Measurements from ENCODE around the gene TACC2. TPM values are rescaled to one million over a fixed set of nuclear protein-coding genes. Genes with fewer than 3 reads are reported as not detected.
A peak's percentile ranks its signal among the peaks of the same experiment; 100 is the strongest.

The TACC2 gene
- total RNA-seq, 1 donor from 2014 or later: 10.7 TPM

DNA sequence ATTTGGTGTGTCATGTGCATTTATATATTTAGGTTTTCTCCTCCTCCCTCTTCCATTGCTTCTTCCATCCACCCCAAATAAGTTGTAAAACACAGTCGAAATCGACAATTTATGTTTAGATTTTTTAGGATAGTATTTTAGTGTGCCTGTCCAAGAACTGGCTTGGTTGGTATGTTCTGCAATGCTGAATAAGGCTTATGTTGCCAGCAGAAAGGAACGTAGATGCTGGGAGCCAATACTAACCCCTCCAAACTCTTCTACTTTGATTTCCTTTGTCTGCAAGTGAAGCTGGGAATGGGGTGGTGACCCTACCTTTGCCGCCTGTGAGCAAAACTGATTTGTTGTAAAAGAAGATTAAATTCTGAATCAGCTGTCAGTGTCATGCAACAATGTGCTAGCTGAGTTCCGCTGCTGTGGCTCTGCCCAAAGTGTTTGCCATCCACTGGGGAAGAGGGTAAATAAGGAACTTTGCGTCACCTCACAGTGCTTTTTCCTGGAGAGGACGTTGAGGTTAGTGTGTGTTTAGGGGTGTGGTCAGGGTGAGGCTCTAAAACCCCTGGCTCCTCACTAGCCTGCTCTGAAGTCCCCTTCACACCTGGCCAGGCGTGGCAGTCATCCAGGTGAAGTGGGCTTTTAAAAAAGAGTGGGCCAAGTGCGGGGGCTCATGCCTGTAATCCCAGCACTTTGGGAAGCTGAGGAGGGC, 44.4 kb downstream of the TACC2 start:
- H3K4me1 Mint-ChIP-seq: peaks cover 3% of the 10 kb centered on the region
- Histone ChIP-seq H3K27ac (no peak overlapping the region), H4K20me1 (ENCODE audit: low read depth) (no peaks in the 10 kb centered on the region), H3K4me1 (peaks cover 6% of the 10 kb centered on the region), H3K4me2 (no peak overlapping the region), H3K36me3 (no peaks in the 10 kb centered on the region), H3K79me2 (ENCODE audit: low read depth) (no peaks in the 10 kb centered on the region), H3K9me3 (ENCODE audit: low read depth) (no peaks in the 10 kb centered on the region), H2AFZ (replicated peaks) (no peak overlapping the region), H3K9ac (no peak overlapping the region), H3K27me3 (no peaks in the 10 kb centered on the region), H3K4me3 (no peak overlapping the region), H3F3A (ENCODE audit: low read depth) (no peaks in the 10 kb centered on the region)
- no peak overlapping the region for H3K27ac Mint-ChIP-seq
- TF ChIP-seq, protein P1, sequence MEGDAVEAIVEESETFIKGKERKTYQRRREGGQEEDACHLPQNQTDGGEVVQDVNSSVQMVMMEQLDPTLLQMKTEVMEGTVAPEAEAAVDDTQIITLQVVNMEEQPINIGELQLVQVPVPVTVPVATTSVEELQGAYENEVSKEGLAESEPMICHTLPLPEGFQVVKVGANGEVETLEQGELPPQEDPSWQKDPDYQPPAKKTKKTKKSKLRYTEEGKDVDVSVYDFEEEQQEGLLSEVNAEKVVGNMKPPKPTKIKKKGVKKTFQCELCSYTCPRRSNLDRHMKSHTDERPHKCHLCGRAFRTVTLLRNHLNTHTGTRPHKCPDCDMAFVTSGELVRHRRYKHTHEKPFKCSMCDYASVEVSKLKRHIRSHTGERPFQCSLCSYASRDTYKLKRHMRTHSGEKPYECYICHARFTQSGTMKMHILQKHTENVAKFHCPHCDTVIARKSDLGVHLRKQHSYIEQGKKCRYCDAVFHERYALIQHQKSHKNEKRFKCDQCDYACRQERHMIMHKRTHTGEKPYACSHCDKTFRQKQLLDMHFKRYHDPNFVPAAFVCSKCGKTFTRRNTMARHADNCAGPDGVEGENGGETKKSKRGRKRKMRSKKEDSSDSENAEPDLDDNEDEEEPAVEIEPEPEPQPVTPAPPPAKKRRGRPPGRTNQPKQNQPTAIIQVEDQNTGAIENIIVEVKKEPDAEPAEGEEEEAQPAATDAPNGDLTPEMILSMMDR (IDR thresholded peaks at IDR 0.05): no peak
- TF ChIP-seq EZH2 (IDR thresholded peaks at IDR 0.05): no peak
- no peak for TF ChIP-seq EZH2phosphoT487 (IDR thresholded peaks at IDR 0.05)
- DNase-seq (ENCODE audit: low spot score): no peak
- peaks cover 5% of the 10 kb centered on the region for H3K27me3 Mint-ChIP-seq (ENCODE audit: insufficient read depth, low read depth)
- H3K9me3 Mint-ChIP-seq: peaks cover 3% of the 10 kb centered on the region
- H3K36me3 Mint-ChIP-seq: no peaks in the 10 kb centered on the region
- no peak overlapping the region for H3K4me3 Mint-ChIP-seq

DNA sequence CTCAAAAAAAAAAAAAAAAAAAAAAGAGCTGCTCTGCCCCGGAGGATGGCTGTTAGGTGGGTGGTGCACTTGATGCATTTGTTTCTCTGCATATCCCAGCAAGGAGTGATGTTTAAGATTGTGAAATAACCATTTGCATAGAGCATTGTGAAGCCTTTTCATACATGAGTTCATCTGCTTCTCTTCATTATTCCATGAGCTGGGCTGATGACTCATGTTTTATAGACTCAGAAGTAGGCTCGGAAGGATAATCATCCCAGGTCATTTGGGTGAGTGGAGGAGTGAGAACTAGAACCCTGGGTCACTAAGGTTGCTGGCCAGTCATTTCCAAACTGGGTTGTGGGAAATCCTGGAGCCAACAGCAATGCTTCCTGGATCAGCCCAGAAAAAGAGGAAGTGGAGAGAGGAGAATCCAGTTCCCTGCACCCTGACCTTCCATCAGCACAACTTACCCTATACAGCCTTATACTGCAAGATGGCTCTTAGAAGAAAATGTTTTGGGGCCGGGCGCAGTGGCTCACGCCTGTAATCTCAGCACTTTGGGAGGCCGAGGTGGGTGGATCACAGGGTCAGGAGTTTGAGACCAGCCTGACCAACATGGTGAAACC, 45.3 kb downstream of the TACC2 start:
- TF ChIP-seq EZH2 (IDR thresholded peaks at IDR 0.05): no peak
- no peak for TF ChIP-seq EZH2phosphoT487 (IDR thresholded peaks at IDR 0.05)
- TF ChIP-seq, protein P1 (IDR thresholded peaks at IDR 0.05): no peak
- no peak for DNase-seq (ENCODE audit: low spot score)
- Histone ChIP-seq H3K36me3 (no peaks in the 10 kb centered on the region), H3K79me2 (ENCODE audit: low read depth) (no peaks in the 10 kb centered on the region), H3K27ac (no peak overlapping the region), H3K9ac (no peak overlapping the region), H3K4me2 (no peak overlapping the region), H3F3A (ENCODE audit: low read depth) (no peaks in the 10 kb centered on the region), H3K4me1 (peaks cover 3% of the 10 kb centered on the region), H4K20me1 (ENCODE audit: low read depth) (no peaks in the 10 kb centered on the region), H3K4me3 (no peak overlapping the region), H2AFZ (replicated peaks) (no peak overlapping the region), H3K27me3 (no peaks in the 10 kb centered on the region), H3K9me3 (ENCODE audit: low read depth) (no peaks in the 10 kb centered on the region)
- peaks cover 5% of the 10 kb centered on the region for H3K4me1 Mint-ChIP-seq
- H3K9me3 Mint-ChIP-seq: peaks cover 3% of the 10 kb centered on the region
- H3K4me3 Mint-ChIP-seq: no peak overlapping the region
- H3K27me3 Mint-ChIP-seq (ENCODE audit: insufficient read depth, low read depth): peaks cover 8% of the 10 kb centered on the region
- H3K36me3 Mint-ChIP-seq: no peaks in the 10 kb centered on the region
- H3K27ac Mint-ChIP-seq: no peak overlapping the region

DNA sequence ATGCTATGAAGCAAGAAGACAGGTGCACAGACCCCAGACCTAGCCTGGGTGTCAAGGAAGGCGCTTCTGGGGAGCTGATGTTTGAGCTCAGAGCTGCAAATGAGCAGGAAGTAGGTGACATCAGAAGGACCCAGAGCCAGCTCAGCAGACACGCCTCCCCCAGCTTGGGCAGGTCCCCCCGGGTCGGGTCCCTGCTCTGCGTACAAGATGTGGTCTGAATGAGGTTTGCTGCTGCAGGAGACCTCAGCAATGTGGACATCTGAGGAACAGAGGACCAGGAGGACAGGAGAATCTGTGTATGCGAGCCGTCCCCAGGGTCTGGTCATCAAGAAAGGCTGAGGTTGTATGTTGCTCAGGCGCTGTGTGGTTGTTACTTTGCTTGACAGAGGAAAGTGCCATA, 51.8 kb downstream of the TACC2 start:
- Histone ChIP-seq H3K79me2 (ENCODE audit: low read depth) (peaks cover 5% of the 10 kb centered on the region), H3K4me1 (peaks cover 28% of the 10 kb centered on the region), H3K4me2 (no peak overlapping the region), H3K4me3 (no peak overlapping the region), H4K20me1 (ENCODE audit: low read depth) (no peaks in the 10 kb centered on the region), H2AFZ (replicated peaks) (no peak overlapping the region), H3K9ac (no peak overlapping the region), H3K27me3 (no peaks in the 10 kb centered on the region), H3K36me3 (no peaks in the 10 kb centered on the region), H3F3A (ENCODE audit: low read depth) (peaks cover 21% of the 10 kb centered on the region), H3K27ac (no peak overlapping the region), H3K9me3 (ENCODE audit: low read depth) (no peaks in the 10 kb centered on the region)
- H3K4me1 Mint-ChIP-seq: peaks cover 31% of the 10 kb centered on the region
- peaks cover 3% of the 10 kb centered on the region for H3K9me3 Mint-ChIP-seq
- peak overlapping the region; percentile 78 for H3K27ac Mint-ChIP-seq
- no peaks in the 10 kb centered on the region for H3K36me3 Mint-ChIP-seq
- peaks cover 11% of the 10 kb centered on the region for H3K27me3 Mint-ChIP-seq (ENCODE audit: insufficient read depth, low read depth)
- H3K4me3 Mint-ChIP-seq: no peak overlapping the region
- DNase-seq (ENCODE audit: low spot score): no peak
- TF ChIP-seq EZH2phosphoT487 (IDR thresholded peaks at IDR 0.05) (no peak), EZH2 (IDR thresholded peaks at IDR 0.05) (no peak)
- TF ChIP-seq, protein P1 (IDR thresholded peaks at IDR 0.05): no peak
